Colonic mucosa (tissue), 4 donors: ENCODE measurements around the gene ZNF273. TPM values are rescaled to one million over a fixed set of nuclear protein-coding genes. Genes with fewer than 3 reads are reported as not detected.
"Not testable (repeated sequence)": the region's sequence is repeated elsewhere in the genome, so short reads cannot be mapped to it uniquely, and the experiment has no call there.

Experiments
- DNase-seq: peaks from one replicate; pipeline ENCODE4 v3.0.0-alpha.2; 2020
- H3K27ac ChIP-seq: fragments of 200-600 bp; one replicate; pipeline ENCODE4 v1.8.0; 2021
- H3K27me3 ChIP-seq: fragments of 200-600 bp; one replicate; pipeline ENCODE4 v1.8.0; 2021
- H3K36me3 ChIP-seq: fragments of 200-600 bp; one replicate; pipeline ENCODE4 v1.8.0; 2021
- H3K4me1 ChIP-seq: fragments of 200-600 bp; one replicate; pipeline ENCODE4 v1.8.0; 2021; ENCODE audit warnings: mild to moderate bottlenecking
- H3K4me3 ChIP-seq: fragments of 200-600 bp; one replicate; pipeline ENCODE4 v1.8.0; 2021
- H3K9ac ChIP-seq, 2 donors: one replicate each; pipeline ENCODE4 v1.7.0; 2013; ENCODE audit warnings: control low read depth in 2 of 2, low read depth in 2 of 2, low read length in 2 of 2
- H3K9me3 ChIP-seq: fragments of 200-600 bp; one replicate; pipeline ENCODE4 v1.8.0; 2021
- CTCF ChIP-seq: fragments of 200-600 bp; IDR thresholded peaks from one replicate; pipeline ENCODE4 v1.8.0; 2022; ENCODE audit warnings: antibody characterized with exemption, mild to moderate bottlenecking
- intact Hi-C: fragments of 100-400 bp; cut with DNase I; formaldehyde crosslinking; loops from one replicate; pipeline ENCODE4 v1.14.1; 2022
- total RNA-seq, 2 donors: library from RNA; stranded (reverse); fragmentation: NEBNext Ultra II Directional in 1 of 2; extraction: Animal tissue kit (Norgen Biotek cat#: 25700) in 1 of 2; gene quantifications; one replicate each; pipeline ENCODE4 v1.2.1, GENCODE V29; 2021
- donor health status: healthy.
- donor health status: DM: no; HTN: no; CAD: no.
- donor health status: DM: no; HTN: no; CAD: no.

ZNF273 gene
- total RNA-seq, 2 donors from 2014 or later, result 5.0 to 7.1 TPM

GRCh38 chr7:64907641-64908326, 4.7 kb downstream of the ZNF273 start:
- no peak overlapping the region for H3K27ac ChIP-seq
- H3K4me3 ChIP-seq, result no peak overlapping the region
- H3K27me3 ChIP-seq, result no peaks in the 10 kb centered on the region
- TF ChIP-seq CTCF, result no peak
- intact Hi-C loops, result loop anchor here (10.0 kb wide), 1 partner anchor 97 kb away; the partner anchor contains the start of gene ERV3-1
- H3K4me1 ChIP-seq, result no peaks in the 10 kb centered on the region
- no peak overlapping the region for H3K9ac ChIP-seq
- no peaks in the 10 kb centered on the region for H3K36me3 ChIP-seq
- DNase-seq, result no peak
- no peaks in the 10 kb centered on the region for H3K9me3 ChIP-seq

GRCh38 chr7:64908358-64908757, 5.3 kb downstream of the ZNF273 start:
- no peak for TF ChIP-seq CTCF
- Histone ChIP-seq H3K4me3 (no peak overlapping the region), H3K27me3 (no peaks in the 10 kb centered on the region), H3K36me3 (no peaks in the 10 kb centered on the region), H3K4me1 (no peaks in the 10 kb centered on the region), H3K27ac (no peak overlapping the region), H3K9me3 (no peaks in the 10 kb centered on the region), H3K9ac (no peak overlapping the region)
- intact Hi-C loops, result loop anchor here (10.0 kb wide), 1 partner anchor 96 kb away; the partner anchor contains the start of gene ERV3-1
- no peak for DNase-seq

- H3K27me3 ChIP-seq, result no peaks in the 10 kb centered on the region
- TF ChIP-seq CTCF, result no peak
These were observed 11.5 kb downstream of the ZNF273 start for GRCh38 chr7:64914557-64914956.

GRCh38 chr7:64915301-64915700, 12.2 kb downstream of the ZNF273 start:
- intact Hi-C loops, result not testable (repeated sequence)

More at GRCh38 chr7:64914557-64914956, 11.5 kb downstream of the ZNF273 start:
- H3K27ac ChIP-seq, result no peak overlapping the region
- intact Hi-C loops, result no loop called here
- DNase-seq, result no peak
- H3K4me1 ChIP-seq, result no peaks in the 10 kb centered on the region
- no peaks in the 10 kb centered on the region for H3K36me3 ChIP-seq
- no peaks in the 10 kb centered on the region for H3K9me3 ChIP-seq
- H3K4me3 ChIP-seq, result no peak overlapping the region
- H3K9ac ChIP-seq, result no peak overlapping the region

GRCh38 chr7:64928252-64929187, 25.4 kb downstream of the ZNF273 start:
- H3K9me3 ChIP-seq, H3K27ac ChIP-seq, H3K4me1 ChIP-seq, DNase-seq, H3K36me3 ChIP-seq, H3K9ac ChIP-seq, H3K27me3 ChIP-seq, H3K4me3 ChIP-seq, intact Hi-C loops: not testable (repeated sequence)

More at GRCh38 chr7:64915301-64915700, 12.2 kb downstream of the ZNF273 start:
- not testable (repeated sequence) for H3K36me3 ChIP-seq, H3K27me3 ChIP-seq, DNase-seq, H3K4me3 ChIP-seq, H3K9ac ChIP-seq, H3K27ac ChIP-seq, H3K9me3 ChIP-seq, H3K4me1 ChIP-seq

GRCh38 chr7:64934478-64934877, 31.4 kb downstream of the ZNF273 start:
- TF ChIP-seq CTCF, result no peak
- Histone ChIP-seq H3K9ac (no peak overlapping the region), H3K27me3 (no peaks in the 10 kb centered on the region), H3K4me1 (no peaks in the 10 kb centered on the region), H3K4me3 (no peak overlapping the region), H3K36me3 (no peaks in the 10 kb centered on the region), H3K9me3 (no peaks in the 10 kb centered on the region), H3K27ac (no peak overlapping the region)
- intact Hi-C loops, result no loop called here
- DNase-seq, result no peak
